ENCODE data around the gene SLC38A11.

Gene SLC38A11

GRCh38 chr2:164960159-164960558 is 4.8 kb upstream of the SLC38A11 start:
- TF ChIP-seq, protein P1, sequence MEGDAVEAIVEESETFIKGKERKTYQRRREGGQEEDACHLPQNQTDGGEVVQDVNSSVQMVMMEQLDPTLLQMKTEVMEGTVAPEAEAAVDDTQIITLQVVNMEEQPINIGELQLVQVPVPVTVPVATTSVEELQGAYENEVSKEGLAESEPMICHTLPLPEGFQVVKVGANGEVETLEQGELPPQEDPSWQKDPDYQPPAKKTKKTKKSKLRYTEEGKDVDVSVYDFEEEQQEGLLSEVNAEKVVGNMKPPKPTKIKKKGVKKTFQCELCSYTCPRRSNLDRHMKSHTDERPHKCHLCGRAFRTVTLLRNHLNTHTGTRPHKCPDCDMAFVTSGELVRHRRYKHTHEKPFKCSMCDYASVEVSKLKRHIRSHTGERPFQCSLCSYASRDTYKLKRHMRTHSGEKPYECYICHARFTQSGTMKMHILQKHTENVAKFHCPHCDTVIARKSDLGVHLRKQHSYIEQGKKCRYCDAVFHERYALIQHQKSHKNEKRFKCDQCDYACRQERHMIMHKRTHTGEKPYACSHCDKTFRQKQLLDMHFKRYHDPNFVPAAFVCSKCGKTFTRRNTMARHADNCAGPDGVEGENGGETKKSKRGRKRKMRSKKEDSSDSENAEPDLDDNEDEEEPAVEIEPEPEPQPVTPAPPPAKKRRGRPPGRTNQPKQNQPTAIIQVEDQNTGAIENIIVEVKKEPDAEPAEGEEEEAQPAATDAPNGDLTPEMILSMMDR (IDR thresholded peaks at IDR 0.05; ENCODE audit: low read depth, low read length, missing control alignments) = no peak
- H3K4me3 ChIP-seq (replicated peaks; ENCODE audit: low read depth, low read length) = no peak overlapping the region
- DNase-seq (ENCODE audit: extremely low read depth, low read depth) = no peak

- peak overlapping the region; percentile 51; the same call in 1 of the 2 replicates for H3K4me3 ChIP-seq (replicated peaks; ENCODE audit: low read depth, low read length)
- TF ChIP-seq, protein P1 (IDR thresholded peaks at IDR 0.05; ENCODE audit: low read depth, low read length, missing control alignments) = no peak
- DNase-seq (ENCODE audit: extremely low read depth, low read depth) = no peak
These were observed 1.1 kb downstream of the SLC38A11 start for GRCh38 chr2:164954186-164954585.

GRCh38 chr2:164953279-164953678 is 2.0 kb downstream of the SLC38A11 start:
- no peak overlapping the region; the same call in 1 of the 2 replicates for H3K4me3 ChIP-seq (replicated peaks; ENCODE audit: low read depth, low read length)
- DNase-seq (ENCODE audit: extremely low read depth, low read depth) = no peak
- TF ChIP-seq, protein P1 (IDR thresholded peaks at IDR 0.05; ENCODE audit: low read depth, low read length, missing control alignments) = no peak

GRCh38 chr2:164952057-164952702 is 3.1 kb downstream of the SLC38A11 start:
- TF ChIP-seq, protein P1 (IDR thresholded peaks at IDR 0.05; ENCODE audit: low read depth, low read length, missing control alignments) = no peak
- H3K4me3 ChIP-seq (replicated peaks; ENCODE audit: low read depth, low read length) = no peak overlapping the region
- no peak for DNase-seq (ENCODE audit: extremely low read depth, low read depth)

- H3K4me3 ChIP-seq (replicated peaks; ENCODE audit: low read depth, low read length) = no peak overlapping the region
- TF ChIP-seq, protein P1 (IDR thresholded peaks at IDR 0.05; ENCODE audit: low read depth, low read length, missing control alignments) = no peak
These were observed 6.8 kb downstream of the SLC38A11 start for GRCh38 chr2:164948540-164948939.

GRCh38 chr2:164947281-164947680 is 8.0 kb downstream of the SLC38A11 start:
- TF ChIP-seq, protein P1 (IDR thresholded peaks at IDR 0.05; ENCODE audit: low read depth, low read length, missing control alignments) = no peak
- no peak for DNase-seq (ENCODE audit: extremely low read depth, low read depth)
- no peak overlapping the region for H3K4me3 ChIP-seq (replicated peaks; ENCODE audit: low read depth, low read length)

More at GRCh38 chr2:164948540-164948939, 6.8 kb downstream of the SLC38A11 start:
- no peak for DNase-seq (ENCODE audit: extremely low read depth, low read depth)

DNA sequence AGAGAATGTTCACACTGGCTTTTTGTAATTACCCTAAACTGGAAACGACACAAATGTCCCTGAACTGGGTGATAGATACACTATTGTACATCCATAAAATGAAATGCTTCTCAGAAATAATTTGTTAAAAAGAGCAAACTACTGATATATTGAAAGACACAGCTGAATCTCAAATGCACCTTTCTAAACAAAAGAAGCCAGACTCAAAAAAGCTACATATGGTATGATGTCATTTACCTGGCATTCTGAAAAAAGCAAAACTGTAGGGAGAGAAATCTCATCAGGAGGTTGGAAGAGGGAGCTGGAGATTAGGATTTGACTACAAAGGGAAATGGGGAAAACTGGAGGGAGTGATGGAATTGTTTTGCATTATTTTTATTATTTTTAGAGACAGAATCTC is 12.0 kb downstream of the SLC38A11 start:
- DNase-seq (ENCODE audit: extremely low read depth, low read depth) = no peak

More for the DNA sequence above, 12.0 kb downstream of the SLC38A11 start:
- H3K4me3 ChIP-seq (replicated peaks; ENCODE audit: low read depth, low read length) = no peak overlapping the region
- TF ChIP-seq, protein P1 (IDR thresholded peaks at IDR 0.05; ENCODE audit: low read depth, low read length, missing control alignments) = no peak
